ENCODE results near the gene SPATS2L.
"Not testable (repeated sequence)": the region's sequence is repeated elsewhere in the genome, so short reads cannot be mapped to it uniquely, and the experiment has no call there.

SPATS2L gene

GRCh38 chr2:200320344-200320743 lies 13.9 kb downstream of the SPATS2L start:
- DNase-seq (ENCODE audit: low read depth): no peak

- no peak for DNase-seq (ENCODE audit: low read depth)
Observed at GRCh38 chr2:200320991-200321390, 14.5 kb downstream of the SPATS2L start.

- no peak for DNase-seq (ENCODE audit: low read depth)
Observed at GRCh38 chr2:200321780-200322534, 15.5 kb downstream of the SPATS2L start.

- DNase-seq (ENCODE audit: low read depth): no peak
Observed at GRCh38 chr2:200322607-200323006, 16.1 kb downstream of the SPATS2L start.

DNA sequence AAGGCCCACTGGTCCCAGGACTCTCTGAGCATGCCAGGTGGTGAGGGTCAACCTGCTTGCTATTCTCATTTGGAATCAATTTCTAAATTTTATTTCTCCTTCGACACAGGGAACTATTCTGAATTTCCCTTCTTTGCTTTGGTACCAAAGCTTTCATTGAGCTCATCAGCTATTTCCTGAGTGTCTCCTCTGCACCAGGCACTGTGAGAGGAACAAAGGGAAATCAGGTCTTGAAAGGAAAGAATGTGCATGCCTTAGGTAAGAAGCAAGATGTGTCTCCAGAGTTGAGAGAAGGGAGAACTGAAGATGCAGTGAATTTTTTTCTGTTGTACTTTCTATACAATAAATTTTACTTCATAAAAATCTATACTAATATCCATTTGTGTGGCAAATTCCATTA lies 17.9 kb downstream of the SPATS2L start:
- DNase-seq (ENCODE audit: low read depth): no peak

GRCh38 chr2:200329384-200329783 lies 22.9 kb downstream of the SPATS2L start:
- no peak for DNase-seq (ENCODE audit: low read depth)

DNA sequence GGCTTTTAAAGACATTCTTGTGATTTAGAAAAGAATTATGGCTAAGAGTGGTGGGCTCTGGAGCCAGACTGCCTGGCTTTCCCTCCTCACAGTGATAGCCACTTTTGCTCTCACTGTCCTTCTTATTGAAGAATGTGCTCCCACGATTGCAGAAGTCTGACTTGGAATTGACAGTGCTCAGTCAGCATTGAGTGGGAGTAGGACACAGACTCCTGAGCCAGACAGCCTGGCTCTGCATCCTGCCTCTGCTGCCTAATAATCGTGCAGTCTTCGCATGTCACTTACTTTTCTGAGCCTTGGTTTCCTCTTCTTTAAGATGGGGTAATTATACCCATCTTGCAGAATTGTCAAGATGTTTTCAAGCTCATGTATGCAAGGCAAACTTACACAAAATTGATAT lies 23.3 kb downstream of the SPATS2L start:
- DNase-seq (ENCODE audit: low read depth): no peak

DNA sequence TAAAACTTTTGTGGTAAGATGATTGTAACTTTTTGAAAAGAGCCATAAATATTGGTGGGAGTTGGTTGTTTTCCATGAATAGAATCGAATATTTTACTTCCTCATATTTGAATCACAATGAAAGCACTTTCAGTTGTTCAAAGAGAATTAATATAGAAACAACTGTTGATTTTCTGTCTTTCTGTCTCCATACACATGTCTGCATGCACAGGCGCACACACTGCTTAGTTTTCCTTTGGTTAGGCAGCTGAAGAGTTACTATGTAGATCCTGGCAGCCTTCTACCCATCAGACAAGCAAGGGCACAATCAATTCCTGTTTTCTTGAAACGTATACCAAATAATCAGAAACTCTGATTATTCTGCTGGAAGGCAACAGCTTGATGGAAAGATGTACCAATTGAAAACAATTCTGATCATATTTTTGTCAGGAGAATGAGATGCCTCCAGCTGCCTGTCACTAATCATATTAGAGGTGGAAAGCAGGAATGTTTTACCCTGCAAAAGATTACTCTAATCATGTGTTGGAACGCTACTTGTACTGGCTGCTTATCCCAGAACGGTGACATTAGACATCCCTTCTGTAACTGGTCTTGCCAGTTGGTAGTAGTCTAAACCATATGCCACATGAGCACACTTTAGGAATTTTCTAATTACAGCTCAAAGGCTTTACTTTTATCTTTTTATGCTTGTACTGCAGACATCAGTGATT lies 24.0 kb downstream of the SPATS2L start:
- no peak for DNase-seq (ENCODE audit: low read depth)

GRCh38 chr2:200331061-200331400 lies 24.5 kb downstream of the SPATS2L start:
- no peak for DNase-seq (ENCODE audit: low read depth)

- no peak for DNase-seq (ENCODE audit: low read depth)
Observed at GRCh38 chr2:200335657-200336056, 29.2 kb downstream of the SPATS2L start.

DNA sequence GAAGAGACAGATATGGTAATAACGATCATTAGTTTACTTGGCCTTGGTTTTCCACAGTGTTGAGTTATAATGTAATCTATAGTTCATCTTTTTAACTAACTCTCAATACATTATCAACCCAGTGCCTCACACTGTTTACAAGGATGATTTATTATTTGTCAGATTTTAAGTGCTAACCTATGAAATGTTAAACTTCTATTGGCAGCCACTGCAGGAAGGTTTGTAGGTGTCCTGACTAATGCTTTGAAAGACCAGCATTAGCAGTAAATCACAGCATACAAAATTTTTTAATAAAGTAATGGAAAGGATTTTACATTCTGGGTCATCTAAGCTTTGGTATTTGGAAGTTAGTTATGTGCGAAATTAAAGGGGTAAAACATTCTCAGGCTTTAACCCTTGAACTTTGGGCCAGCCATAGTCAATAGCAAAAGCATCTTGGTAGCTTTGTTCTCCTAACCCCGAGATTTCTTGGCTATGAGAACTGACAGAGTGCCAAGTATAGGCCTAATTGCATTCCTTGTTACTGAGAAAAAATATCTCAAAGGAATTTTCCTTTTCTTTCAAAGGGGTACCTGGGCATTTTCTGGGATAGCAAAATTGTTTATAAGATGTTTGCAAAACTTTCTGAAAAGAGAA lies 30.6 kb downstream of the SPATS2L start:
- DNase-seq (ENCODE audit: low read depth): no peak

- no peak for DNase-seq (ENCODE audit: low read depth)
Observed at GRCh38 chr2:200337621-200338020, 31.1 kb downstream of the SPATS2L start.

- DNase-seq (ENCODE audit: low read depth): no peak
Observed at GRCh38 chr2:200338692-200339091, 32.2 kb downstream of the SPATS2L start.

GRCh38 chr2:200340508-200341224 lies 34.2 kb downstream of the SPATS2L start:
- DNase-seq (ENCODE audit: low read depth): no peak

GRCh38 chr2:200341376-200341775 lies 34.9 kb downstream of the SPATS2L start:
- no peak for DNase-seq (ENCODE audit: low read depth)

DNA sequence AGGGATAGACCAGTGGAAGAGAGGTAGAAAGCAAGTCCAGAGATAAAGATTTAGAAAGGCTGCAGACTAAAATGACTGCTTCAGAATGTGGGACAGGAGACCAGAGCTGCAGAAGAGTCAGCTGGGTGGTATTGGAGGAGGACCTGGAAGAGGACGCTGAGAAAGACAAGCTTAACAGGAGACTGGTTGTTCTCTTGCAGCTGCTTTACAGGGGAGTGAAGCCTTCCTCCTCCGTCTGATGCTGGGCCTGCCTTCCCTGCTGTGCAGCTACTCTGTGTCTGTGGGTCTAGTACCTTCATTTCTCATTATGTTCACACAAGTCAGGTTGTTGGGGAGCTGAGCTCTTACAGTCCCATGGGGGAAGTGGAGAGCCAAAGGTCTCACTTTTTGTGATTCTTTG lies 35.7 kb downstream of the SPATS2L start:
- DNase-seq (ENCODE audit: low read depth): no peak

DNA sequence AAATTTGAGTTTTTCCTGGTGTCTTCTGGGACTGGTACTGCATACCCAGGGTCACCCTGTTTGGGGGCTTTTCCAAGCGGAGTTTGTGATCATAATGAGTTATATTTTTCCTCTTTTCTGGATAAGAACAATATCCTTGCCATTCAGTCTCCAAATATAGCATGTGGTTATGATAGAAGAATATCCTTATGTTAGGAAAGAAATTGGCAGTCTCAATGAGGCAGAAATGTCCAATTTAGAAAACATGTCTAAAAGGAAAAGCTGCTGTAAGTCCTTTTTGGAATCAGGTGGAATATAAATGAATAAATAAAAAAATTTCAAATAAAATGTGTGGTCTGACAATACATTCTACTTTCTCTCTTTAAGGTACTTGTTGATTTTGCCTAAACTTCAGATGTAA lies 36.2 kb downstream of the SPATS2L start:
- no peak for DNase-seq (ENCODE audit: low read depth)

GRCh38 chr2:200344202-200344601 lies 37.7 kb downstream of the SPATS2L start:
- not testable (repeated sequence) for DNase-seq (ENCODE audit: low read depth)

DNA sequence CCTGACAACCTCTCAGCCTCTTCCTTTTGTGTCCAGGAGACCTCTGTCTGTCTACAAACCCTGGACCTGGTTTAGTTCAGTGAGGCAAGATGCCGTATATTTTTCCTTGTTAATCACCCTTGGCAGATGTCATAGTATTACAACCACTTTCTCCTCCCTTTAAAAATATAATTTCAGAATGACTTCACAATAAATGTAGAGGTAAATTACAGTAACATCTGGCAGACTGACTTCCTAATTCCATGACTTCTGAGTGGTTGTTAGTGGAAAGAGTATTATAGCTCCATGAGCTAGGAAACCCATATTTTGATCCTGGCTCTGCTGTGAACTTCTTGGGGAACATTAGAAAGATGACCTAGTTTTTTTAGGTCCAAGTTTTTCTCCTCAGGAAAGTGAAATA lies 39.5 kb downstream of the SPATS2L start:
- no peak for DNase-seq (ENCODE audit: low read depth)

DNA sequence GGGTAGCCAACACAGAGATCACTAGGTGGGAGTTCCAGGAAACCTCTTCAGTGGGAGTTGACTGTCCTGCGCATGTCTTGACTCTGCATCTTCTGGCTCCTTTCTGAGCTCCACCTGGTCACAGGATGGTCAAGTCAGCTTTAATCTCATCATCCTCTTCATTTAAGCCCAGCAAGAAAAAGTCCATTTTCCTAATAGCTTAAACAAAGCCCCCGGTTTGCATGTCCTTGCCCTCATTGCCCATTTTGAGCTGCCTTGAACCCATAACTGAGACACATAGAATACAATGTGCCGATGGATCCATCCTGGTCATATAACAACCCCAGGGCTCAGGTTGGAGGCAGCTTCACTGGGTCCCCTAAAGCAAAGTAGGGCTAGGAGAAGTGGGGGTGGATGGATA lies 40.8 kb downstream of the SPATS2L start:
- no peak for DNase-seq (ENCODE audit: low read depth)

DNA sequence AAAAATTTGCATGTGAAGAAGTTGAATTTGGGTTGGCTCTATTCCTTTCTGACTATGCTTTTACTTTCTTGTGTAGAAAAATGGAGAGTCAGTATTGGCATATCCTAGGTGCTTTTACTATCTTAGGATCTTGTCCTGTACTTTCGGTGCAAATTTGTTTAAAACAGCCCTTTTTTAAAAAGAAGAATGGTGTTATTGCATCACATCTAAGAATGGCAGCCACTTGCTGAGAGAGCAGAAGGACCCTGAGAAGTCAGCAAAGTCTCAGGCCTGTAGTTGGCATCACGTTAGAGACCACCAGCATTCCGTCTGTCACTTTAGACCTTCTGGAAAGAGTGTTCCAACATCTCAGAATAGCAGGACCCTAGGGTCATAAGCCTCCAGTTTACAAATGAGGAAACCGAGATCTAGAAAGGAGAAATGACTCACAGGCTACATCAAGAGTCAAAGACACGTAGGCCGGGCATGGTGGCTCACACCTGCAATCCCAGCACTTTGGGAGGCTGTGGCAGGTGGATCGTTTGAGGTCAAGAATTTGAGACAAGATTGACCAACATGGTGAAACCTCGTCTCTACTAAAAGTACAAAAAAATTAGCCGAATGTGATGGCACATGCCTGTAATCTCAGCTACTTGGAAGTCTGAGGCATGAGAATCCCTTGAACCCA lies 42.5 kb downstream of the SPATS2L start:
- no peak for DNase-seq (ENCODE audit: low read depth)

DNA sequence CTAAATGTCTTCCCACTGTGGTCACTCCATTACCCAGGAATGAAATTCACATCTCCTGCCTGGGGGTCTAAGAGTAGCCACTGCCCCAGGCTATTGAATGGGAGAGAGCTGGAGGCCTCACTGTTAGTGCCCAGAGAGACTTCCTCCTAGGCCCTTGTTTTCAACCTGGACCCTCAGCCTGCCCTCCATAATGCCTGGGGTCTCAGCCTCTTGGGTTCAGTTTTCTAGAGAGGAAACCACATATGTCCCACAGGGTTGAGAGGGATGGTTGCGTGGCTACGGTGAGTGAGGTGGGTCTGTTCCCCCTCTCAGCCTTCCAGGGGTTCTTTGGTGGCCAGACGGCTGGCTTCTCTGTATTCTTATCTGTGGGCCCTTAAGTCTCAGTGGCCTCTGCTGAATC lies 43.4 kb downstream of the SPATS2L start:
- DNase-seq (ENCODE audit: low read depth): no peak

All from HS-5 (cell line).